Measurements from ENCODE around the gene PRPF31.

PRPF31 gene

GRCh38 chr19:54108496-54108895, 7.1 kb upstream of the PRPF31 start:
- no peak for DNase-seq

GRCh38 chr19:54109651-54110050, 5.9 kb upstream of the PRPF31 start:
- DNase-seq = no peak

DNA sequence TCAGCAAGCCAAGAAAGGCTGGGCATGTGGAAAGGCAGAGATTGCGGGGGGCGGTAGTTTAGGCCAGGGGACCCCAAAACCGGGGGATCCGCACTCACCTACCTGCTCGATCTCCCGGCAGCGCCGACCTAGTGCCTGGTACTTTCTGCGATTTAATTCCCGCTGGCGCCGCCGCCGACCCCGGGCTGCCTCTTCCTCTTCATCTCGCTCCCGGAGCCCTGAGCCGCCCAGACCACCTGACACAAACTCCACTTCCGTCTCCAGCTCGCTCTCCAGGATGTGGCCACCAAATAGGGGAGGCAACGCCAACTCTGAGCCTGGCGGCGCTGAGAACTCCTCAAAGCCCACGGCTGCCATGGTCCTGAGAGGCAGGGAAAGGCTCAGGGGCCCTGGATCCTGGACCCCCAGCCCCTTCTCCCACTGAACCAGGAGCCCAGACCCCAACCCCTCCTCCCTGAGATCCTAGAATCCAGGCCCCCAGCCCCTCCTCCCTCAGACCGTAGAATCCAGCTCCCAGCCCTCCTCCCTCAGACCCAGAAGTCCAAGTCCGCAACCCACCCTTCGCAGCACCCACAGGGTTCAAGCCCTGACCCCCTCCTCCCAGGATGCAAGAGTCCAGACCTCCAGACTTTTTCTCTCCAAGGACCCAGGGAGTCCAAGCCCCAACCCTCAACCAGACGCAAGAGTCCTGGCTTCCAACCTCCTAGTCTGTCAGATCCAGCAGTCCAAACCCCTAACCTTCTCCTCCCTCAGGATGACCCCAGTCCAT, 1.0 kb upstream of the PRPF31 start:
- peak; percentile 75 for DNase-seq

DNA sequence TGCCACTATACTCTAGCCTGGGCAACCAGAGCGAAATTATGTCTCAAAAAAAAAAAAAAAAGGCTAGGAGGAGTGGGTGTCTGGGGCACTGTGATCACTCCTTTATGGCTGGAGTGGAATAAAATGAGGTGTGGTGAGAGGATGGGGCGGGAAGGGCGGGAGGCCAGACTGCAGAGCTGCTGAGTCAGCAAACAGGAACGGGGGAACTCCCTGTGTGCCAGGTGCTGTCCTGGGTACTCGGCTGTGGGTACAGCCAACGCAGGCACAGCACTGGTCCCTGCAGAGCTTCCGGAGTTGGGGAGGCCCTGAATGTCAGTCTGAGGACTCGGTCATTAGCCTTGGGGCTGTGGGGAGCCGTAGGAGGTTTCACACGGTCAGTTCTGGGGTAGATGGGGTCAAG, 5.7 kb downstream of the PRPF31 start:
- DNase-seq = no peak

DNA sequence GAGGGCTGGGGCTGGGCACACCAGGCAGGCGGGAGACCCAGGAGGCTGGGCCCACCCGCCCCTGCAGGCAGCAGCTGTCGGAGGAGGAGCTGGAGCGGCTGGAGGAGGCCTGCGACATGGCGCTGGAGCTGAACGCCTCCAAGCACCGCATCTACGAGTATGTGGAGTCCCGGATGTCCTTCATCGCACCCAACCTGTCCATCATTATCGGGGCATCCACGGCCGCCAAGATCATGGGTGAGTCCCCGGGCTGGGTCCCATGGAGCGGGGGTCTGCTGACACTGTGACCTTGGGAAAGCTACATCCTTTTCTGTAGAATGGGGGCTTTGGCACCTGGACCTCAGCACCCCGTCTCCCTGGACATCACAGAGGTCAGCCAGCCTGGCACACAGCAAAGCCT, 8.1 kb downstream of the PRPF31 start:
- no peak for DNase-seq

DNA sequence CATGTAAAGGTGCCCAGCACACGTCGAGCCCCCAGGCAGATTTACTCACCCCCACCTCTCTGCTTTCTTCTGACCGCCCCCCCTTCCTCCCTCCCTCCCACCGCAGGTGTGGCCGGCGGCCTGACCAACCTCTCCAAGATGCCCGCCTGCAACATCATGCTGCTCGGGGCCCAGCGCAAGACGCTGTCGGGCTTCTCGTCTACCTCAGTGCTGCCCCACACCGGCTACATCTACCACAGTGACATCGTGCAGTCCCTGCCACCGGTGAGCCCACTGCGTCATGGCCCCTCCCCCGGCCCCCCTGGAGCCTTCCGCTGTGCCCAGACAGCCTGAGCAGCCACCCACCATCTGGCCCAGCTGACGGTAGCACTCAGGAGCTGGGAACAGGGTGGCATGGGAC, 8.8 kb downstream of the PRPF31 start:
- DNase-seq = no peak

DNA sequence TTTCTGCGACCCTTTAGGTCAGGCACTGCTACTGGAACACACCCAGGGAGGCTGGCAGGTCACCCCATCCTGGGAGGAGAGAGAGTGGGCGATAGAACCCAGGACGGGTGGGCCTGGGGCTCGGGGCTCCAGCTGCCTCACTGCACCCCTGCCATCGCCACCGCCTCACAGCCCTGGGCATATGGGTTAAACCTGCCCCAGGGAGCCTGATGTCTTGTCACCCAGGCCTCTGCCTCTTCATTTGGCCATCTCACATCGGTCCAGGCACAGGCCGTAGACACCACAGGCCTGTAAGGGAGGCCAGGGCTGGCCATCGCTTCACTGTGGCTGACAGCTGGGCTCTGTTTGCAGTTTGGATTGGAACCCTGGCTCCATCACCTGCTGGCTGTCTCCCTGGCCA, 10.2 kb downstream of the PRPF31 start:
- DNase-seq = no peak

DNA sequence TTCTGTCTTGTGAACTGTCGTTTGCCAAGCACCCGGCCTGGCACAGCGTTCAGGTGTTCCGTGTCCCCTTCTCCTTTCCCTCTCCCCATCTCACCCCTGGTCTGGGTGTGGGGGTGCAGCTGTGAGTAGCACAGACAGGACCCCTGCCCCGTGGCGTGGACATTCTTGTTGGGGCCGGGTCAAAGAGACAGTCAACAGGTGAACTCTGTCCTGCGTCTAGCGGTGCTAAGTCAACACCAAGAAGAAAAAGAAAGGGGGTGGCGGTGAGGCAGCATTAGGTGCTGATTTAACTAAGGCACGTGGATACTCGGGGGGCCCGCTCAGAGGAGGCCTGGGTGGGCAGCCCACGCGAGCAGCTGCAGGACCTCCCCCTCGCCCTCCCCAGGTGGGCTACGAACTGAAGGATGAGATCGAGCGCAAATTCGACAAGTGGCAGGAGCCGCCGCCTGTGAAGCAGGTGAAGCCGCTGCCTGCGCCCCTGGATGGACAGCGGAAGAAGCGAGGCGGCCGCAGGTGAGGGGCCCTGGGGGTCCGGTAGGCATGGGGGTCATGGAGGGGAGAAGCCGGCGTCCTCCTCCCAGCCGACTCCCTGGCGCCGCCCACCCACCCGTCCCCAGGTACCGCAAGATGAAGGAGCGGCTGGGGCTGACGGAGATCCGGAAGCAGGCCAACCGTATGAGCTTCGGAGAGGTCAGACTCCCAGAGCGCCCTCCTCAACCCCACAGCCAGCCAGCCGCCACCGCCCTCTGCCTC, 12.3 kb downstream of the PRPF31 start:
- DNase-seq = no peak

DNA sequence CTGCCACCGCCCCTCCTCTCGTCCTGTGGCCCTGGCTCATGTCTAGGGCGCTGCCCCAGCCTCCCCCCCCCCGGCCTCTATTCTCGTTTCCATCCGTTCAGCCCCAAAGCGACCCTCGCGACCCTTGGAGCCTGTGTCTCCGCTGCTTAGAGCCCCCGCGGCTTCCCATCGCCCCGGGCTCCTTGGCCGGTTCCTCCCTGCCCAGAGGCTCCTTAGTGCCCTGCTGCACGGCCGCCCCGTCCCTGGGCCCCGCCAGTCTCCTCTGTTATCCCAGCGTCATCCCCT, 12.8 kb downstream of the PRPF31 start:
- DNase-seq = no peak

DNA sequence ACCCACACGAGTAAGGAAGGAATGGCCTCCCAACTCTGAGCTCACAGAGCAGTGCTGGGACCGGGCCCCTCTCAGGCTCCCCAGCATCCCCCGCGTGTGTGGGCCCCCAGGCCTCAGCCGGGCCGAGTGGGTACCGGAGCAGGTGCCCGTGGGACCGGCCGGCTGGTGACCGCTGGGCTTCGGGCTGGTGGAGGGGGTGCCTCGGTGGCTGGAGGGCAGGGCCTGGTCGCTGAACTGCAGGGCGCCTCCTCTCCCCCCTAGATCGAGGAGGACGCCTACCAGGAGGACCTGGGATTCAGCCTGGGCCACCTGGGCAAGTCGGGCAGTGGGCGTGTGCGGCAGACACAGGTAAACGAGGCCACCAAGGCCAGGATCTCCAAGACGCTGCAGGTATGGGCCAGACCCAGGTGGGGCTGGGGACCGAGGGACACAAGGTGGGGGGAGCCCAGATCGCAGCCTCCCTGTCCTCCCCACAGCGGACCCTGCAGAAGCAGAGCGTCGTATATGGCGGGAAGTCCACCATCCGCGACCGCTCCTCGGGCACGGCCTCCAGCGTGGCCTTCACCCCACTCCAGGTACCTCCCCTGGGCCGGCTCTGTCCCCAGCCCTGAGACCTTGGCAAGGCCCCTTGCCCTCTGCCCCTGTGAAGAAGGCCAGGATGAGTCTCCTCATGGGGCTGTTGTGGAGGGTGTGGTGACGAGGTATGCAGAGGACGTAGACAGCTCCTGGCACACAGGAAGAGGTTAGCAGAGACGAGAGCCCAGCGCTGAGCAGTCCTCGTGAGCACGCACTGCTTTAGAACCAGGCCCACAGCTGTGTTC, 13.5 kb downstream of the PRPF31 start:
- DNase-seq = no peak

DNA sequence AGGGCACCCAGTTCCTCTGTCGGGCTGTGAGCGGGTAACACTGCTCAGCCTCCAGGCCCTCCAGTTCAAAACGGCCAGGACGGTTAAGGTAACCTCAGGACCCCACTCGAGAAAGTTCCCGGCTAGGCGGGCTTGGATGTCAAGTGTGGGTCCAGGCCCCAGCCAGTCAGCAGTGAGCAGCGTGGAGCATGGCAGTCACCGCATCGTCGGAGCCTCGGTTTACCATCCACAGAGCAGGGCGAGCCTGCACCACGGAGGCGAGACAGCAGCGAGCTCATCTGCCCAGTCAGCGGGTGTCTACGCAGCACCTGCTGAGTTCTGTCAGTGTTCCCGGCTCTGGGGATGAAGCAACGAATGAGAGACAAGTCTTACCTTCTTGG, 14.1 kb downstream of the PRPF31 start:
- no peak for DNase-seq

GRCh38 chr19:54133312-54133956, 17.9 kb downstream of the PRPF31 start:
- DNase-seq = no peak

GRCh38 chr19:54133957-54134590, 18.5 kb downstream of the PRPF31 start:
- no peak for DNase-seq

DNA sequence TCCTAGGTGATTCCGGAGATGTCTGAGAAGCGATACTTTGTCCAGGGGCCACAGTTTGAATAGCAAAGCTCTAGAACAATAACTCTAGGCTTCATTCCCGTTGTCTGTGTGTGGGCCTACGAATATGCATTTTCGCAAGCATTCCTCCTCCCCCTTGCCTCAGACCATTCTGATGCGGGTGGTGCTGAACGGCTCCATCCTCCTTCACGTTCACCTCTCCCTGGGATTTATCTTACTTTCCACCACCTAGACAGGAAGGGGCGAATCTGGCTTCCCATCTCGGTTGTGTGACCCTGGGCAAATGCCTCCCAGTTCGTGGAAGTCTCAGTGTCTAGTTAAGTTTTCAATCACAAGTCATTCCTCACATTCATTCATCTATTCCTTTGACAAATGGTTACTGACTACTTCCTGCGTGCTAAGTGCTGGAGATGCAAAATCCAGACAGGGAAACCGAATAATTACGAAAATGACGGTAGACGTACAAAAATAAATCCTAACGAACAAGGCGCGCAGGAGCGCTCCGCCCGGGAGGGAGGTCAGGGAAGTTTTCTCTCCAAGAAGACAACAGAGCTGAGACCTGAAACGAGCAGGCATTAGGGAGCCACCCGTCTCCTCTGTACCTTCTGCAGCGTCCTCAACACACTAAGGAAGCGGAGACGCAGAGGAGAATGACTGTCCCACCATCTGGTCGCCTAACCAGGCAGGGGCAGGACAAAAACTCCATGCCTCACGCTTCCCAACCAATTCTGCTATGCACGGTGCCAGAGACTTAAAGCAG, 20.7 kb downstream of the PRPF31 start:
- DNase-seq = peak; percentile 8

DNA sequence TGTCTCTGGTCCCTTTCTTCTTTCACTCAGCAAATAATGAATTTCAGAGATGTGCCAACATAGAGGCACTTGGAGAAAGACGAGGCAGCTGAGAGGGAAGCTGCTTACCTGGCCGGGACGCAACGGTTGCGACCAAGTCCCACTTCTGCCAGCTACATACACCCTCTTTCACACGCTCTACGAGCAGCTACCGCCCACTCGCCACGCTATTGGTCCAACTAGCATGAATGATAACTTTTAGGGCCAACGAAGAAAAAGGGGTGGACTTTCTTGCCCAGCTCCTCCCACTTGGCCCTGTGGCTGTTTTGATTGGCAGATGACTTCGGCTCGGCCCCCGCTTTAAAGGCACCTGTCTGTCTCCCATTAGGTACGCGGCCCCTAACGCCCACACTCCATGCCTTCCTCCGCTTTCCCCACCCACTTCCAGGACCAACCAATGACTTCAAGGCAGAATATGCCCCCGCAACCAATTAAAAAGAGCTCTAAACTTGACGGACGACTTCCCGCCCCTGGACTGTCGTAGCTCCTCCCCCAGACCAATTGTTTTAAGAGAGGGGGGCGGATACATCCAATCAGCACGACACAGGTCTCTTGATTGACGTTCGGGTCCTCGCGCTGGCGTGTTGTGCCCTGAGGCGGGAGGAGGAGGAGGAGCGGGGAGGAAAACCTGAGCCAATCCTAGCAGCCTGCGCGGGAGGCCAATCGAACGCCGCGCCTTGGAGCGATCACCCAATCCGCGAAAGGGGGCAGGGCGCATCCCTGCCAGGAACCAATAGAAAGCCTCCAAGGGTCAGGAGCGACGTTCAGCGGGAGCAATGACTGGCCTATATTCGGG, 21.5 kb downstream of the PRPF31 start:
- peak; percentile 100 for DNase-seq

GRCh38 chr19:54137699-54138488, 22.3 kb downstream of the PRPF31 start, which contains the start of gene CNOT3:
Gene CNOT3 (plus strand): TSS chr19:54137762. CDS start chr19:54142979, 5,217 bp downstream.
- no peak for DNase-seq

GRCh38 chr19:54138489-54139256, 23.1 kb downstream of the PRPF31 start:
- DNase-seq = no peak

GRCh38 chr19:54141356-54141755, 25.8 kb downstream of the PRPF31 start:
- no peak for DNase-seq

DNA sequence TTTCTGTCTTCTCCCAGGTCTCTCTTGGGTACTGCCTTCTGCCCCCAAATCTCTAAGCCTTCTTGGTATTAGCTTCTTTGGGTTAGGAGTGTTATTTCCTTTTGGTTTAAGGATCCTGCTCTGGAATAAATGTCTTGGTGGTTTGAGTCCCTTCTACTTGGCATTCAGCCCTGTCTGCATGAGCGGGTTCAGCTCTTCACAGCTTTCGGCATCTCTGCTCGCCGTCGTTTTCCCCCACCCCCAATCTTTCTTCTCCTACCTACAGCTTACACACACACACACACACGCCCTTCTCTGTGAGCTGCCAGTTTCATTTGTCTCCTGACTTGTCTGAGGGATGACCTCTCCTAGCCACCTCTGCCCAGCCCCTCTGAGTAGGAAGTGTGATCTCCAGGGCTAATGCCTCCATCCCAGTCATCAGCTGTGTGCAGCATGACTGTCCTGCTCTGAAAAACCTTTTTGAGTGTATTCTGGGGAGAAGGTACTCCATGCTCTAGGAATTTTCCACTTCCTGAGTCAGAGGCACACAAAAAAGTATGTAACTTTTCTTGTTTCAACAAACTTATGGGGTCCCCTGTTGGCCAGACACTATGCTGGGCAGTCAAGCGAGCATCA, 26.7 kb downstream of the PRPF31 start:
- no peak for DNase-seq

Measured in inflammatory macrophage treated with lipopolysaccharide for 4 hours (primary cell).